HL-60/S4 (cell line): Measurements from ENCODE around the gene MITF.

Experiments
- in situ Hi-C: fragments of 300-500 bp; cut with MboI; formaldehyde crosslinking; loops from 2 replicates; pipeline ENCODE4 v1.14.3; 2022; ENCODE audit warnings: low sequenced_read_pairs

MITF gene

GRCh38 chr3:69725994-69726571 lies 13.2 kb upstream of the MITF start:
- in situ Hi-C loops: no loop called here

- in situ Hi-C loops: no loop called here
Observed at GRCh38 chr3:69729147-69729919, 9.9 kb upstream of the MITF start.

- in situ Hi-C loops: no loop called here
Observed at GRCh38 chr3:69731080-69731479, 8.2 kb upstream of the MITF start.

- in situ Hi-C loops: no loop called here
Observed at GRCh38 chr3:69735893-69736292, 3.4 kb upstream of the MITF start.

GRCh38 chr3:69737392-69737791 lies 1.9 kb upstream of the MITF start:
- in situ Hi-C loops: no loop called here

GRCh38 chr3:69738315-69738714 lies 949 bp upstream of the MITF start:
- in situ Hi-C loops: no loop called here

GRCh38 chr3:69738859-69739203 lies 433 bp upstream of the MITF start:
- in situ Hi-C loops: no loop called here

GRCh38 chr3:69740103-69741021 lies 1.1 kb downstream of the MITF start:
- in situ Hi-C loops: no loop called here

- in situ Hi-C loops: no loop called here
Observed at GRCh38 chr3:69741032-69741767, 1.9 kb downstream of the MITF start.

- in situ Hi-C loops: no loop called here
Observed at GRCh38 chr3:69742391-69742790, 3.1 kb downstream of the MITF start.

GRCh38 chr3:69743975-69744906 lies 5.0 kb downstream of the MITF start:
- in situ Hi-C loops: no loop called here

GRCh38 chr3:69745505-69745904 lies 6.2 kb downstream of the MITF start:
- in situ Hi-C loops: no loop called here

- in situ Hi-C loops: no loop called here
Observed at GRCh38 chr3:69746119-69746518, 6.9 kb downstream of the MITF start.

GRCh38 chr3:69747511-69748258 lies 8.4 kb downstream of the MITF start:
- in situ Hi-C loops: no loop called here

- in situ Hi-C loops: no loop called here
Observed at GRCh38 chr3:69748503-69748902, 9.2 kb downstream of the MITF start.

- in situ Hi-C loops: no loop called here
Observed at GRCh38 chr3:69749461-69749860, 10.2 kb downstream of the MITF start.

GRCh38 chr3:69750549-69750948 lies 11.3 kb downstream of the MITF start:
- in situ Hi-C loops: no loop called here

- in situ Hi-C loops: no loop called here
Observed at GRCh38 chr3:69751074-69751476, 11.8 kb downstream of the MITF start.

GRCh38 chr3:69752241-69752640 lies 13.0 kb downstream of the MITF start:
- in situ Hi-C loops: no loop called here
